Testis (tissue), 2 donors: ENCODE data around the gene RFX2.

ENCODE experiments used
- POLR2A ChIP-seq: fragments of 450-650 bp; IDR thresholded peaks from one replicate; pipeline ENCODE4 v1.6.1; 2017; ENCODE audit warnings: antibody characterized with exemption, mild to moderate bottlenecking, moderate library complexity
- TF ChIP-seq, protein P1 (sequence below), 3 experiments: fragments of 450-650 bp in 2 of 3; fragments of 200-600 bp in 1 of 3; sonication (generic) in 1 of 3; IDR thresholded peaks; one replicate each; pipeline ENCODE4 v1.5.1; 2016 to 2019; ENCODE audit warnings: antibody characterized with exemption in 3 of 3, mild to moderate bottlenecking in 2 of 3, moderate library complexity in 1 of 3

GRCh38 chr19:6076675-6077463, 33.4 kb downstream of the RFX2 start:
- TF ChIP-seq, protein P1, sequence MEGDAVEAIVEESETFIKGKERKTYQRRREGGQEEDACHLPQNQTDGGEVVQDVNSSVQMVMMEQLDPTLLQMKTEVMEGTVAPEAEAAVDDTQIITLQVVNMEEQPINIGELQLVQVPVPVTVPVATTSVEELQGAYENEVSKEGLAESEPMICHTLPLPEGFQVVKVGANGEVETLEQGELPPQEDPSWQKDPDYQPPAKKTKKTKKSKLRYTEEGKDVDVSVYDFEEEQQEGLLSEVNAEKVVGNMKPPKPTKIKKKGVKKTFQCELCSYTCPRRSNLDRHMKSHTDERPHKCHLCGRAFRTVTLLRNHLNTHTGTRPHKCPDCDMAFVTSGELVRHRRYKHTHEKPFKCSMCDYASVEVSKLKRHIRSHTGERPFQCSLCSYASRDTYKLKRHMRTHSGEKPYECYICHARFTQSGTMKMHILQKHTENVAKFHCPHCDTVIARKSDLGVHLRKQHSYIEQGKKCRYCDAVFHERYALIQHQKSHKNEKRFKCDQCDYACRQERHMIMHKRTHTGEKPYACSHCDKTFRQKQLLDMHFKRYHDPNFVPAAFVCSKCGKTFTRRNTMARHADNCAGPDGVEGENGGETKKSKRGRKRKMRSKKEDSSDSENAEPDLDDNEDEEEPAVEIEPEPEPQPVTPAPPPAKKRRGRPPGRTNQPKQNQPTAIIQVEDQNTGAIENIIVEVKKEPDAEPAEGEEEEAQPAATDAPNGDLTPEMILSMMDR (IDR thresholded peaks at IDR 0.05): no peak
- TF ChIP-seq POLR2A: no peak
